Hepatocyte (in vitro differentiated cells): ENCODE data around the gene FSD1L.

Experiments used
- EZH2 ChIP-seq: fragments of 200-600 bp; sonication (generic); IDR thresholded peaks from 2 replicates; pipeline ENCODE4 v1.6.1; 2016; ENCODE audit warnings: antibody characterized with exemption, mild to moderate bottlenecking, borderline replicate concordance
- TF ChIP-seq, protein P1 (sequence below): fragments of 200-600 bp; sonication (generic); IDR thresholded peaks from 2 replicates; pipeline ENCODE4 v1.5.1; 2016; ENCODE audit warnings: antibody characterized with exemption, mild to moderate bottlenecking; ENCODE audit not compliant: poor library complexity

DNA sequence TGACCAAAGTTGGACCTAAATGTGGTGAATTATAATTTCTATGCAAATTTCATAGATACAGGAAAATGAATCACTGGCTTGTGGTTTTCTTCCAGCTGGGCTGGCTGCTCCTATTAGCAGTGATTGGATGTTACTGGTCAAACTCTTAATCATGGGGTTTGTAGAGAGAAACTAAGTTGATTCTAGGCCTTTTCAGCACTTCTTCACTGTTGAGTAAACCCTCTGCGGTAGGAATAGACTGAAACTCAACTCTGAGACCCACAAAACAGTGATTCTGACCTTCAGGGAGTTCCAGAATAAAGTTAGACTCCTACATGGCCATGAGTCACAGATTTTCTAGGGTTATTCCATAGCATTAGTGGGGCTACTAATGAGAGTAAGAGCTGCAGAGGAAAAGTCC is 62.2 kb downstream of the FSD1L start:
- TF ChIP-seq, protein P1, sequence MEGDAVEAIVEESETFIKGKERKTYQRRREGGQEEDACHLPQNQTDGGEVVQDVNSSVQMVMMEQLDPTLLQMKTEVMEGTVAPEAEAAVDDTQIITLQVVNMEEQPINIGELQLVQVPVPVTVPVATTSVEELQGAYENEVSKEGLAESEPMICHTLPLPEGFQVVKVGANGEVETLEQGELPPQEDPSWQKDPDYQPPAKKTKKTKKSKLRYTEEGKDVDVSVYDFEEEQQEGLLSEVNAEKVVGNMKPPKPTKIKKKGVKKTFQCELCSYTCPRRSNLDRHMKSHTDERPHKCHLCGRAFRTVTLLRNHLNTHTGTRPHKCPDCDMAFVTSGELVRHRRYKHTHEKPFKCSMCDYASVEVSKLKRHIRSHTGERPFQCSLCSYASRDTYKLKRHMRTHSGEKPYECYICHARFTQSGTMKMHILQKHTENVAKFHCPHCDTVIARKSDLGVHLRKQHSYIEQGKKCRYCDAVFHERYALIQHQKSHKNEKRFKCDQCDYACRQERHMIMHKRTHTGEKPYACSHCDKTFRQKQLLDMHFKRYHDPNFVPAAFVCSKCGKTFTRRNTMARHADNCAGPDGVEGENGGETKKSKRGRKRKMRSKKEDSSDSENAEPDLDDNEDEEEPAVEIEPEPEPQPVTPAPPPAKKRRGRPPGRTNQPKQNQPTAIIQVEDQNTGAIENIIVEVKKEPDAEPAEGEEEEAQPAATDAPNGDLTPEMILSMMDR: no peak
- TF ChIP-seq EZH2: no peak
